Astrocyte (in vitro differentiated cells and primary cell): ENCODE measurements around the gene TES.

Source experiments
- CTCF ChIP-seq: IDR thresholded peaks from 2 replicates; pipeline ENCODE4 v1.5.1; 2011; ENCODE audit warnings: low read depth, mild to moderate bottlenecking, inconsistent platforms, low read length, moderate library complexity; ENCODE audit not compliant: insufficient read depth
- EZH2 ChIP-seq: IDR thresholded peaks from 2 replicates; pipeline ENCODE4 v1.6.1; 2012; ENCODE audit warnings: mild to moderate bottlenecking, low read length, inconsistent platforms; ENCODE audit not compliant: insufficient read depth

DNA sequence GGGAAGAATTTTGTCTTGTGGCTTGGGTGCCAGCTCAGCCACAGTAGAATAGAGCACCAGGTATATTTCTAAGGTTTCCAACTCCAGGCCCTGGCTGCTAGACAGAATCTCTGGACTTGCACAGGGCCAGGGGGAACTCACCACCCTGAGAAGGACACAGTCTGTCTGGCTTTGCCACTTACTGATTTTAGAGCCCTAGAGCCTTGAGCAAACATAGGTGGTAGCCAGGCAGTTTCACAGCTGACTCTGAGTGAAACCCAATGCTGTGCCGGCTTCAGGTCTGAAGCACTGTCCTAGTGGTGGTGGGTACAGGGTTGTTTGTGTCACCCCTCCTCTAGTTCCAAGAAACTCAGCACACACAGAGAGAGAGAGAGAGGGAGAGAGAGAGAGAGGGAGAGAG lies 81.6 kb downstream of the TES start:
- TF ChIP-seq CTCF (no peak), EZH2 (no peak)
